C4-2B (cell line): ENCODE measurements around the gene TNRC6B.

Source experiments
- ZFX ChIP-seq: fragments of 450-650 bp; IDR thresholded peaks from 2 replicates; pipeline ENCODE4 v1.6.1; 2017
- TF ChIP-seq, protein P1 (sequence below): fragments of 450-650 bp; conservative IDR thresholded peaks from 2 replicates; pipeline ENCODE4 v1.5.1; 2017; ENCODE audit warnings: mild to moderate bottlenecking

DNA sequence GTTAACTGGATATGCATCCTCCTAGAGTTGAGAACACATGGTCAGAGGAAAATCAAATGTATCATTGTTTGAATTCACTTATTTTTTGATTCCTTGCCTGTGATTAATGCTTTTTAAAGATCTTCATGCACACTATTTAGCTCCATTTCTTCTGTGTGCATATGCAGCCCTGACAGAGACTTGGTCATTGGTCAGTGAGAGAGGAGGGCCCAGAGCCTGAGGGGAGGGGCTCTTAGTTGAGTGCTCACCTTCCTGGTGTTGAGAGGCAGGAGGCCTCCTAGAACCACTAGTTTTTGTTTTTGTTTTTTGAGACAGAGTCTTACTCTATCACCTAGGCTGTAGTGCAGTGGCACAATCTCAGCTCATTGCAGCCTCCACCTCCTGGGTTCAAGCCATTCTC, 48.9 kb downstream of the TNRC6B start:
- TF ChIP-seq, protein P1, sequence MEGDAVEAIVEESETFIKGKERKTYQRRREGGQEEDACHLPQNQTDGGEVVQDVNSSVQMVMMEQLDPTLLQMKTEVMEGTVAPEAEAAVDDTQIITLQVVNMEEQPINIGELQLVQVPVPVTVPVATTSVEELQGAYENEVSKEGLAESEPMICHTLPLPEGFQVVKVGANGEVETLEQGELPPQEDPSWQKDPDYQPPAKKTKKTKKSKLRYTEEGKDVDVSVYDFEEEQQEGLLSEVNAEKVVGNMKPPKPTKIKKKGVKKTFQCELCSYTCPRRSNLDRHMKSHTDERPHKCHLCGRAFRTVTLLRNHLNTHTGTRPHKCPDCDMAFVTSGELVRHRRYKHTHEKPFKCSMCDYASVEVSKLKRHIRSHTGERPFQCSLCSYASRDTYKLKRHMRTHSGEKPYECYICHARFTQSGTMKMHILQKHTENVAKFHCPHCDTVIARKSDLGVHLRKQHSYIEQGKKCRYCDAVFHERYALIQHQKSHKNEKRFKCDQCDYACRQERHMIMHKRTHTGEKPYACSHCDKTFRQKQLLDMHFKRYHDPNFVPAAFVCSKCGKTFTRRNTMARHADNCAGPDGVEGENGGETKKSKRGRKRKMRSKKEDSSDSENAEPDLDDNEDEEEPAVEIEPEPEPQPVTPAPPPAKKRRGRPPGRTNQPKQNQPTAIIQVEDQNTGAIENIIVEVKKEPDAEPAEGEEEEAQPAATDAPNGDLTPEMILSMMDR, result no peak
- no peak for TF ChIP-seq ZFX
